ENCODE measurements around the gene NRDC. TPM values are rescaled to one million over a fixed set of nuclear protein-coding genes. Genes with fewer than 3 reads are reported as not detected.

NRDC gene
- total RNA-seq, 1 donor from 2014 or later, result 155 TPM

DNA sequence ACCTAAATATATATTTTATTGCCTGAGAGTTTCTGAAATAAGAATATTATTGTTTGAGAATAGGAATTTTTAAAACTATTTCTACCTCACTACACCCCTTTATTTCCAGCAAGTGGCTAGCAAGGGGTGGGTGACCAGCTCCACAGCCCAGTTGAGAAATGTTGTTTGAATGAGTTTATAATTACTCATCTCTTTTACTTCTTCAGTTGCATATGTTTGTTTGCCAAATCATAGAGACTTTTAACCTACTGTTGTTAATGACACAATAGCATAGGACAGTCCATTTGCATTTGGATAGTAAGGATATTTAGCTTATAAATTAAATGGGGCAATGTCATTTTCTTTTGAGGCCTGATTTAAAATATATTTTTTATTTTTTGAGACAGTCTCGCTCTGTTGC lies 127.8 kb downstream of the NRDC start:
- no peaks in the 10 kb centered on the region for H3K4me1 Mint-ChIP-seq
- H3K9me3 Mint-ChIP-seq, result peaks cover 3% of the 10 kb centered on the region
- TF ChIP-seq CTCF (conservative IDR thresholded peaks at IDR 0.05), result no peak
- peaks cover 13% of the 10 kb centered on the region for H3K36me3 Mint-ChIP-seq (ENCODE audit: low read depth)
- H3K4me3 Mint-ChIP-seq, result no peak overlapping the region
- H3K27ac Mint-ChIP-seq (ENCODE audit: unreplicated experiment), result no peak overlapping the region
- no peak for DNase-seq (ENCODE audit: low read depth, low spot score)
- H3K27me3 Mint-ChIP-seq (ENCODE audit: low read depth), result no peaks in the 10 kb centered on the region

DNA sequence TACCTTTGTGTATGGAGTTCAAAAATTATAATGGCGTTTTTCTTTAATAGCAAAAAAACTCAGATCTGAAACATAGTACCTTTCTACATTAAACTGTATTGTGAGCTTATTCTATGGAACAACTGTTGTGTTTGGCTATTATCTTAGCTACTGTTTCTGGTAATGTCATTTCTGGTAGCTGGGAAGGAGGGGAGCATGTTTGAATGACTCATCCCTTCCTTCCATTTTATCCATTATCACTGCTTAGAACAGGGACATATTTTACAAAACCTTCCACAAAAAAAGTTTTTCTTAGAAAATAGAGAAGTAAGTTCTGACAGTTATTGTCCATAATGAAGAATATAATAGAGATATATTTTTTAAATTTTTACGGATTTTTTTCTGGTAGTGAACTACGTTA lies 128.3 kb downstream of the NRDC start:
- Mint-ChIP-seq H3K27me3 (ENCODE audit: low read depth) (no peaks in the 10 kb centered on the region), H3K4me1 (no peaks in the 10 kb centered on the region), H3K4me3 (no peak overlapping the region), H3K9me3 (peaks cover 3% of the 10 kb centered on the region), H3K27ac (ENCODE audit: unreplicated experiment) (no peak overlapping the region), H3K36me3 (ENCODE audit: low read depth) (peaks cover 13% of the 10 kb centered on the region)
- no peak for DNase-seq (ENCODE audit: low read depth, low spot score)
- no peak for TF ChIP-seq CTCF (conservative IDR thresholded peaks at IDR 0.05)

DNA sequence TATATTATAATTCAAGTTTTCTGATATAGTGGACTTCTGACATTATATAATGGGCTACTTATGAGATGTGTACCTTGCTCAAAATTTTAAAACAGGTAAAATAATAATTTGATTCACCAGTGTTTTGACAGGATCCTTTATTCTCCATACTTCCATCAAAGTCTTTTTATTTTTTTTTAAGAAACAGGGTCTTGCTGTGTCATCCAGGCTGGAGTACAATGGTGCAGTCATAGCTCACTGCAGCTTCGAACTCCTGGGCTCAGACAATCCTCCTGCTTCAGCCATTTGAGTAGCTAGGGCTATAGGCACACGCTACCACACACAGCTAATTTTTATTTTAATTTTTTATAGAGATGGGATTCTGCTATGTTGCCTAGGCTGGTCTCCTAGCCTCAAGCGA lies 129.4 kb downstream of the NRDC start:
- no peak overlapping the region for H3K27ac Mint-ChIP-seq (ENCODE audit: unreplicated experiment)
- peaks cover 3% of the 10 kb centered on the region for H3K9me3 Mint-ChIP-seq
- no peak overlapping the region for H3K4me3 Mint-ChIP-seq
- H3K36me3 Mint-ChIP-seq (ENCODE audit: low read depth), result peaks cover 9% of the 10 kb centered on the region
- H3K4me1 Mint-ChIP-seq, result no peaks in the 10 kb centered on the region
- no peaks in the 10 kb centered on the region for H3K27me3 Mint-ChIP-seq (ENCODE audit: low read depth)
- DNase-seq (ENCODE audit: low read depth, low spot score), result no peak
- no peak for TF ChIP-seq CTCF (conservative IDR thresholded peaks at IDR 0.05)

DNA sequence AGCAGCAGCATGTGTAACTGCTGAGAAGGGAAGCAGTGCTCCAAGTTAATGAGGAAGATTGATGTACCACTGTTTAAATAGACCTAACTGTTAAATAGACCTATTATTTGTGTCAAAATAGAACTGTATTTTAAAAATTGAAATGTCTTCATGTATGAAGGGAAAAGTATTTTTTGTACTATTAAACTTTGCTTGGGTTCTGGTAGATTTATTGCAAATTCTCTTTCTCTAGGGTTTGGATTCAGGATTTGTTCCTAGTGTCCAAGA lies 133.3 kb downstream of the NRDC start:
- no peaks in the 10 kb centered on the region for H3K27me3 Mint-ChIP-seq (ENCODE audit: low read depth)
- no peak for TF ChIP-seq CTCF (conservative IDR thresholded peaks at IDR 0.05)
- no peak overlapping the region for H3K4me3 Mint-ChIP-seq
- H3K9me3 Mint-ChIP-seq, result no peaks in the 10 kb centered on the region
- DNase-seq (ENCODE audit: low read depth, low spot score), result no peak
- H3K36me3 Mint-ChIP-seq (ENCODE audit: low read depth), result peaks cover 3% of the 10 kb centered on the region
- no peaks in the 10 kb centered on the region for H3K4me1 Mint-ChIP-seq
- no peak overlapping the region for H3K27ac Mint-ChIP-seq (ENCODE audit: unreplicated experiment)

GRCh38 chr1:51744506-51745303 lies 133.8 kb downstream of the NRDC start:
- Mint-ChIP-seq H3K4me1 (no peaks in the 10 kb centered on the region), H3K36me3 (ENCODE audit: low read depth) (peaks cover 3% of the 10 kb centered on the region), H3K9me3 (no peaks in the 10 kb centered on the region), H3K4me3 (no peak overlapping the region), H3K27me3 (ENCODE audit: low read depth) (no peaks in the 10 kb centered on the region), H3K27ac (ENCODE audit: unreplicated experiment) (no peak overlapping the region)
- no peak for TF ChIP-seq CTCF (conservative IDR thresholded peaks at IDR 0.05)
- DNase-seq (ENCODE audit: low read depth, low spot score), result no peak
